ENCODE measurements around the gene MOB3C. TPM values are rescaled to one million over a fixed set of nuclear protein-coding genes. Genes with fewer than 3 reads are reported as not detected.
A peak's percentile ranks its signal among the peaks of the same experiment; 100 is the strongest.

Gene MOB3C
- total RNA-seq, 6 experiments from 2014 or later: 2.6 to 6.3 (median 5.7) TPM

DNA sequence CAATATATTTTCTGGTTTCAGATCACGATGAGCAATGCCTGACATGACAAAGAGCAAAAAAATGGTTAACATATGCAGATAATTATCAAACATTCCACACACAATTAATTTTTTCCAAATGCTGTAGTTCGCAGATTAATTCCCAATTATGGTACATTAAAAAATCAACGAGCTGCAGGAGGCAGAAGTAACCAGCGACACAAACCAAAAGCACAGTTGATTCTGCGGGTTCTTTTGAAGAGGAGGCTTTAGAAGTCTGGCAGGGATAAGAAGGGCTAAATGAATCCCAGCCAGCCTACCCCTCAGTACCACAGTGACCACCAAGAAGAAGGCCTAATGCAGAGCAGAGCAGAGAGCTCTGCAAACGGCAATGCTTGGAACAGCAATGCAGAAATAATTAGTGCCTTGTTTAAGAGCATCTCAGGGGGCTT lies 48.1 kb downstream of the MOB3C start:
- DNase-seq (no peak), ATAC-seq (no peak)
- intact Hi-C loops (cut with DNase I): no loop called here
- Histone ChIP-seq H3K4me3 (no peak overlapping the region), H3K27me3 (no peaks in the 10 kb centered on the region), H3K4me1 (no peaks in the 10 kb centered on the region), H3K36me3 (peaks cover 0 to 24% (median 8%) of the 10 kb centered on the region in 4 donors), H3K9me3 (no peaks in the 10 kb centered on the region), H3K27ac (no peak overlapping the region)
- TF ChIP-seq POLR2A (IDR thresholded peaks at IDR 0.05): no peak
- TF ChIP-seq, protein P1, sequence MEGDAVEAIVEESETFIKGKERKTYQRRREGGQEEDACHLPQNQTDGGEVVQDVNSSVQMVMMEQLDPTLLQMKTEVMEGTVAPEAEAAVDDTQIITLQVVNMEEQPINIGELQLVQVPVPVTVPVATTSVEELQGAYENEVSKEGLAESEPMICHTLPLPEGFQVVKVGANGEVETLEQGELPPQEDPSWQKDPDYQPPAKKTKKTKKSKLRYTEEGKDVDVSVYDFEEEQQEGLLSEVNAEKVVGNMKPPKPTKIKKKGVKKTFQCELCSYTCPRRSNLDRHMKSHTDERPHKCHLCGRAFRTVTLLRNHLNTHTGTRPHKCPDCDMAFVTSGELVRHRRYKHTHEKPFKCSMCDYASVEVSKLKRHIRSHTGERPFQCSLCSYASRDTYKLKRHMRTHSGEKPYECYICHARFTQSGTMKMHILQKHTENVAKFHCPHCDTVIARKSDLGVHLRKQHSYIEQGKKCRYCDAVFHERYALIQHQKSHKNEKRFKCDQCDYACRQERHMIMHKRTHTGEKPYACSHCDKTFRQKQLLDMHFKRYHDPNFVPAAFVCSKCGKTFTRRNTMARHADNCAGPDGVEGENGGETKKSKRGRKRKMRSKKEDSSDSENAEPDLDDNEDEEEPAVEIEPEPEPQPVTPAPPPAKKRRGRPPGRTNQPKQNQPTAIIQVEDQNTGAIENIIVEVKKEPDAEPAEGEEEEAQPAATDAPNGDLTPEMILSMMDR (IDR thresholded peaks at IDR 0.05): no peak
- 97% methylated on average over 6 of the region's 6 CpGs for WGBS (ENCODE audit: insufficient coverage, low coverage, low lambda C conversion rate, missing lambda C conversion rate)

GRCh38 chr1:46563341-46563740 lies 53.3 kb downstream of the MOB3C start:
- Histone ChIP-seq H3K27me3 (no peaks in the 10 kb centered on the region), H3K9me3 (no peaks in the 10 kb centered on the region), H3K4me3 (no peak overlapping the region), H3K27ac (no peak overlapping the region), H3K4me1 (no peaks in the 10 kb centered on the region), H3K36me3 (peaks cover 0 to 47% (median 11%) of the 10 kb centered on the region in 4 donors)
- TF ChIP-seq, protein P1 (IDR thresholded peaks at IDR 0.05): no peak
- no peak for TF ChIP-seq POLR2A (IDR thresholded peaks at IDR 0.05)
- WGBS (ENCODE audit: insufficient coverage, low coverage, low lambda C conversion rate, missing lambda C conversion rate): 91% methylated on average over 4 of the region's 4 CpGs
- ATAC-seq (no peak), DNase-seq (no peak)
- intact Hi-C loops (cut with DNase I): no loop called here

GRCh38 chr1:46562498-46562897 lies 54.1 kb downstream of the MOB3C start:
- WGBS (ENCODE audit: insufficient coverage, low coverage, low lambda C conversion rate, missing lambda C conversion rate): no CpG with 5 or more reads among the region's 15 CpGs
- H3K9me3 ChIP-seq: no peaks in the 10 kb centered on the region
- no peak overlapping the region for H3K27ac ChIP-seq
- intact Hi-C loops (cut with DNase I): no loop called here
- peaks cover 0 to 40% (median 10%) of the 10 kb centered on the region in 4 donors for H3K36me3 ChIP-seq
- no peaks in the 10 kb centered on the region for H3K4me1 ChIP-seq
- DNase-seq (no peak), ATAC-seq (peak in 1 of 4 donors; percentile 24)
- no peaks in the 10 kb centered on the region for H3K27me3 ChIP-seq
- no peak overlapping the region for H3K4me3 ChIP-seq
- no peak for TF ChIP-seq POLR2A (IDR thresholded peaks at IDR 0.05)
- TF ChIP-seq, protein P1 (IDR thresholded peaks at IDR 0.05): no peak

DNA sequence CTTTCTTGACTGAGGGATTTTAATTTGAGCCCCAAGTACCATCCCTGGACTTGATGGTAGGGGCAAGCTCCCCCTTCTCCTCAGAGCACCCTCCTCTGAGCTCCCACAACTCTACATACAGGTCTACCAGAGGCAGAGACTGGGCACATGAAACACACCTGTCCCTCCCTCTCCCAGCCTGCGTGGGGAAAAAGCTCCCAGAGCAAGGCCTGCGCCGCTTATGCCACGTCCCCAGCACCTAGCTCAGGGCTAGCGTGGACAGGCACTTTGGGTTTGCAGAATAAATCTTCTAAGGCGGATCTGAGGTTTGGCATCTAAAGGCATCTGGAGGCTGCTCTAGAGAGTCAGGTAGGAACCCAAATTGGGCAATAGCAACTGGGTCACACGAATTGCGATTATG lies 57.6 kb downstream of the MOB3C start:
- WGBS (ENCODE audit: insufficient coverage, low coverage, low lambda C conversion rate, missing lambda C conversion rate): 80% methylated on average over 2 of the region's 8 CpGs

More for the DNA sequence above, 57.6 kb downstream of the MOB3C start:
- no peak overlapping the region for H3K4me3 ChIP-seq
- intact Hi-C loops (cut with DNase I): no loop called here
- no peak for TF ChIP-seq POLR2A (IDR thresholded peaks at IDR 0.05)
- TF ChIP-seq, protein P1 (IDR thresholded peaks at IDR 0.05): no peak
- ATAC-seq (no peak), DNase-seq (no peak)
- H3K36me3 ChIP-seq: peaks cover 0 to 33% (median 4%) of the 10 kb centered on the region in 4 donors
- no peak overlapping the region for H3K27ac ChIP-seq
- no peaks in the 10 kb centered on the region for H3K27me3 ChIP-seq
- no peaks in the 10 kb centered on the region for H3K9me3 ChIP-seq
- H3K4me1 ChIP-seq: no peaks in the 10 kb centered on the region
